WTC11 (cell line): ENCODE measurements around the gene PEX19.

Experiments used
- ELF4 ChIP-seq: sonication (generic); formaldehyde crosslinking; IDR thresholded peaks from 2 replicates; pipeline ENCODE4 v1.8.1; 2022; ENCODE audit warnings: low read depth, mild to moderate bottlenecking, moderate library complexity, missing genetic modification reagents
- FOXJ3 ChIP-seq: sonication (generic); formaldehyde crosslinking; IDR thresholded peaks from 2 replicates; pipeline ENCODE4 v1.9.0; 2021; ENCODE audit warnings: missing genetic modification reagents, mild to moderate bottlenecking, borderline replicate concordance
- TCF7 ChIP-seq: sonication (generic); formaldehyde crosslinking; IDR thresholded peaks from 2 replicates; pipeline ENCODE4 v1.8.0; 2022; ENCODE audit warnings: mild to moderate bottlenecking, low read depth, missing genetic modification reagents, moderate library complexity
- TEAD4 ChIP-seq: sonication (generic); formaldehyde crosslinking; IDR thresholded peaks from 2 replicates; pipeline ENCODE4 v1.8.0; 2022; ENCODE audit warnings: mild to moderate bottlenecking, missing genetic modification reagents
- TF ChIP-seq, protein P1 (sequence below): fragments of 200-600 bp; IDR thresholded peaks from 2 replicates; pipeline ENCODE4 v1.8.0; 2022; ENCODE audit warnings: antibody characterized with exemption
- TF ChIP-seq, protein P2 (sequence below): fragments of 250-450 bp; sonication (Bioruptor Pico); IDR thresholded peaks from 2 replicates; pipeline ENCODE4 v1.9.0; 2021; ENCODE audit warnings: mild to moderate bottlenecking
- TF ChIP-seq, protein P3 (sequence below): sonication (generic); formaldehyde crosslinking; conservative IDR thresholded peaks from 2 replicates; pipeline ENCODE4 v1.8.1; 2022; ENCODE audit warnings: mild to moderate bottlenecking, missing genetic modification reagents

DNA sequence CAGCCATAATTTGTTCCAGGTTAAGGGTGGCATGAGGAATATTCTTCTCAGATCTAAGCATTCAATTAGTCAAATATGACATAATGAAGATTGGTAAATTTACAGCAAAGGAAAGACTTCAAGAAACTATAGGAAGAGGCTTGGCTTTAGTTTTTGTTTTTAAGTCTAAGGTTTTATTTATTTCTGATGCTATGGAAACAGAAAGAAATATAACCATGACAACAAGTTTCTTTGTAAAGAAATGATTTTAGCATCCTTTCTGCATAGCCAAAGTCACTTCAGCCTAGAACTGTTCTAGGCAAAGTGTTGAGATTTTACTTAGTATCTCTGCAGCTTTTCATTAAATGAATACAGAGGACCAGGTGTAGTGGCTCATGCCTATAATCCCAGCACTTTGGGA, 52.0 kb downstream of the PEX19 start:
- TF ChIP-seq, protein P1, sequence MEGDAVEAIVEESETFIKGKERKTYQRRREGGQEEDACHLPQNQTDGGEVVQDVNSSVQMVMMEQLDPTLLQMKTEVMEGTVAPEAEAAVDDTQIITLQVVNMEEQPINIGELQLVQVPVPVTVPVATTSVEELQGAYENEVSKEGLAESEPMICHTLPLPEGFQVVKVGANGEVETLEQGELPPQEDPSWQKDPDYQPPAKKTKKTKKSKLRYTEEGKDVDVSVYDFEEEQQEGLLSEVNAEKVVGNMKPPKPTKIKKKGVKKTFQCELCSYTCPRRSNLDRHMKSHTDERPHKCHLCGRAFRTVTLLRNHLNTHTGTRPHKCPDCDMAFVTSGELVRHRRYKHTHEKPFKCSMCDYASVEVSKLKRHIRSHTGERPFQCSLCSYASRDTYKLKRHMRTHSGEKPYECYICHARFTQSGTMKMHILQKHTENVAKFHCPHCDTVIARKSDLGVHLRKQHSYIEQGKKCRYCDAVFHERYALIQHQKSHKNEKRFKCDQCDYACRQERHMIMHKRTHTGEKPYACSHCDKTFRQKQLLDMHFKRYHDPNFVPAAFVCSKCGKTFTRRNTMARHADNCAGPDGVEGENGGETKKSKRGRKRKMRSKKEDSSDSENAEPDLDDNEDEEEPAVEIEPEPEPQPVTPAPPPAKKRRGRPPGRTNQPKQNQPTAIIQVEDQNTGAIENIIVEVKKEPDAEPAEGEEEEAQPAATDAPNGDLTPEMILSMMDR, result no peak
- no peak for TF ChIP-seq TCF7 (CRISPR knock-in tag)
- TF ChIP-seq ELF4 (CRISPR knock-in tag), result no peak
- no peak for TF ChIP-seq TEAD4 (CRISPR knock-in tag)
- TF ChIP-seq, protein P2, sequence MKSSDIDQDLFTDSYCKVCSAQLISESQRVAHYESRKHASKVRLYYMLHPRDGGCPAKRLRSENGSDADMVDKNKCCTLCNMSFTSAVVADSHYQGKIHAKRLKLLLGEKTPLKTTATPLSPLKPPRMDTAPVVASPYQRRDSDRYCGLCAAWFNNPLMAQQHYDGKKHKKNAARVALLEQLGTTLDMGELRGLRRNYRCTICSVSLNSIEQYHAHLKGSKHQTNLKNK (CRISPR knock-in tag), result no peak
- no peak for TF ChIP-seq FOXJ3 (CRISPR knock-in tag)
- TF ChIP-seq, protein P3, sequence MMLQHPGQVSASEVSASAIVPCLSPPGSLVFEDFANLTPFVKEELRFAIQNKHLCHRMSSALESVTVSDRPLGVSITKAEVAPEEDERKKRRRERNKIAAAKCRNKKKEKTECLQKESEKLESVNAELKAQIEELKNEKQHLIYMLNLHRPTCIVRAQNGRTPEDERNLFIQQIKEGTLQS (CRISPR knock-in tag), result no peak
